SK-N-SH (cell line): ENCODE measurements around the gene MORN2. TPM values are rescaled to one million over a fixed set of nuclear protein-coding genes. Genes with fewer than 3 reads are reported as not detected.

Experiments
- CTCF ChIA-PET: fragments of 300-600, 350-600 bp; formaldehyde crosslinking; extraction: SDS; loops from one replicate; lab custom pipeline; 2021; lab: Yijun Ruan, JAX
- POLR2A ChIA-PET: fragments of 350-600 bp; sonication (Branson Sonifier 250); formaldehyde crosslinking; extraction: SDS; loops from one replicate; lab custom pipeline; 2020; ENCODE audit warnings: antibody characterized with exemption, inconsistent platforms; lab: Yijun Ruan, JAX
- DNase-seq: peaks from one replicate; pipeline ENCODE4 v3.0.0; 2012
- H2AFZ ChIP-seq: fragments of 200-600 bp; sonication (generic); 2 replicates; pipeline ENCODE4 v1.8.1; 2016; ENCODE audit warnings: antibody characterized with exemption, mild to moderate bottlenecking, low read depth
- H3F3A ChIP-seq: fragments of 200-600 bp; sonication (generic); replicated peaks from 2 replicates; pipeline ENCODE3; 2016; ENCODE audit warnings: antibody characterized with exemption, mild to moderate bottlenecking; ENCODE audit not compliant: insufficient read depth
- H3K27ac ChIP-seq, 2 experiments: fragments of 200-500 bp in 1 of 2; fragments of 200-600 bp in 1 of 2; sonication (Bioruptor generic) in 1 of 2; sonication (generic), shearing (Covaris generic) in 1 of 2; 2 replicates each; pipeline versions ENCODE4 v1.5.1 to v1.6.1; 2014 to 2016; ENCODE audit warnings: low read depth in 2 of 2, inconsistent platforms in 1 of 2, low read length in 1 of 2, mild to moderate bottlenecking in 1 of 2, mixed read lengths in 1 of 2
- H3K27me3 ChIP-seq: fragments of 200-600 bp; sonication (generic), shearing (Covaris generic); 2 replicates; pipeline ENCODE4 v1.6.1; 2016; ENCODE audit warnings: mixed run types; ENCODE audit not compliant: insufficient read depth
- H3K36me3 ChIP-seq, 2 experiments: fragments of 200-500 bp in 1 of 2; fragments of 200-600 bp in 1 of 2; sonication (Bioruptor generic) in 1 of 2; sonication (generic) in 1 of 2; replicated peaks in 1 of 2; 2 replicates each; pipeline versions ENCODE3 to v1.5.1; 2014 to 2016; ENCODE audit warnings: low read length in 1 of 2, mild to moderate bottlenecking in 1 of 2; ENCODE audit not compliant: insufficient read depth in 2 of 2, control insufficient read depth in 1 of 2
- H3K4me1 ChIP-seq, 2 experiments: fragments of 200-500 bp in 1 of 2; fragments of 200-600 bp in 1 of 2; sonication (Bioruptor generic) in 1 of 2; sonication (generic), shearing (Covaris generic) in 1 of 2; 2 replicates each; pipeline versions ENCODE4 v1.5.1 to v1.6.1; 2014 to 2016; ENCODE audit warnings: low read depth in 1 of 2, low read length in 1 of 2, mixed run types in 1 of 2; ENCODE audit not compliant: insufficient read depth in 2 of 2, control insufficient read depth in 1 of 2
- H3K4me2 ChIP-seq: fragments of 200-600 bp; sonication (generic), shearing (Covaris generic); 2 replicates; pipeline ENCODE4 v1.6.1; 2017; ENCODE audit warnings: mixed run types
- H3K4me3 ChIP-seq, 2 experiments: fragments of 200-500 bp in 1 of 2; fragments of 200-600 bp in 1 of 2; sonication (Bioruptor generic) in 1 of 2; sonication (generic), shearing (Covaris generic) in 1 of 2; 2 replicates each; pipeline versions ENCODE4 v1.5.1 to v1.8.1; 2014 to 2016; ENCODE audit warnings: low read depth in 2 of 2, inconsistent platforms in 1 of 2, low read length in 1 of 2, mild to moderate bottlenecking in 1 of 2, mixed read lengths in 1 of 2, moderate library complexity in 1 of 2
- H3K79me2 ChIP-seq: fragments of 200-600 bp; sonication (generic); 2 replicates; pipeline ENCODE4 v1.8.1; 2017; ENCODE audit warnings: mild to moderate bottlenecking; ENCODE audit not compliant: insufficient read depth
- H3K9ac ChIP-seq: fragments of 200-600 bp; sonication (generic); 2 replicates; pipeline ENCODE4 v1.6.1; 2017; ENCODE audit warnings: mixed run types
- H3K9me2 ChIP-seq: fragments of 200-600 bp; sonication (generic); 2 replicates; pipeline ENCODE4 v1.6.1; 2017; ENCODE audit warnings: mixed run types
- H3K9me3 ChIP-seq: fragments of 200-600 bp; sonication (generic); 2 replicates; pipeline ENCODE4 v1.6.1; 2017; ENCODE audit warnings: mixed run types, mild to moderate bottlenecking, moderate library complexity
- H4K20me1 ChIP-seq: fragments of 200-600 bp; sonication (generic); 2 replicates; pipeline ENCODE4 v1.6.1; 2017; ENCODE audit warnings: mild to moderate bottlenecking, mixed run types; ENCODE audit not compliant: insufficient read depth
- CHD2 ChIP-seq: fragments of 150-350 bp; IDR thresholded peaks from 2 replicates; pipeline ENCODE4 v1.6.1; 2018; ENCODE audit warnings: low read length; ENCODE audit not compliant: partially characterized antibody
- EP300 ChIP-seq, 2 experiments: IDR thresholded peaks; 2 replicates each; pipeline versions ENCODE4 v1.4.0 to v1.6.1; 2012; ENCODE audit warnings: borderline replicate concordance in 1 of 2, low read depth in 1 of 2, low read length in 1 of 2
- EZH2phosphoT487 ChIP-seq: fragments of 200-600 bp; sonication (generic); IDR thresholded peaks from 2 replicates; pipeline ENCODE4 v1.6.1; 2017; ENCODE audit warnings: low read depth, mixed run types, mild to moderate bottlenecking, antibody characterized with exemption, moderate library complexity, borderline replicate concordance
- FOXM1 ChIP-seq: IDR thresholded peaks from 2 replicates; pipeline ENCODE4 v1.4.0; 2012; ENCODE audit warnings: low read depth, mild to moderate bottlenecking
- GABPA ChIP-seq: IDR thresholded peaks from 2 replicates; pipeline ENCODE4 v1.4.0; 2012; ENCODE audit warnings: low read depth, mild to moderate bottlenecking
- JUND ChIP-seq: IDR thresholded peaks from 2 replicates; pipeline ENCODE4 v1.4.0; 2012
- MEF2A ChIP-seq: IDR thresholded peaks from 2 replicates; pipeline ENCODE4 v1.4.0; 2012; ENCODE audit warnings: low read depth, borderline replicate concordance
- MXI1 ChIP-seq: IDR thresholded peaks from 2 replicates; pipeline ENCODE4 v1.6.1; 2012; ENCODE audit warnings: mild to moderate bottlenecking, low read depth, low read length, improper control_type of control experiment
- NRF1 ChIP-seq: IDR thresholded peaks from 2 replicates; pipeline ENCODE4 v1.6.1; 2012; ENCODE audit warnings: low read depth, mild to moderate bottlenecking, low read length
- PBX3 ChIP-seq: IDR thresholded peaks from 2 replicates; pipeline ENCODE4; 2012
- POLR2AphosphoS5 ChIP-seq: IDR thresholded peaks from 2 replicates; pipeline ENCODE4 v1.6.1; 2012; ENCODE audit warnings: low read depth, low read length
- RAD21 ChIP-seq: IDR thresholded peaks from 2 replicates; pipeline ENCODE4 v1.6.1; 2012; ENCODE audit warnings: mild to moderate bottlenecking, low read length
- RCOR1 ChIP-seq: fragments of 150-350 bp; IDR thresholded peaks from 2 replicates; pipeline ENCODE4 v1.6.1; 2017; ENCODE audit warnings: antibody characterized with exemption, low read length
- RXRA ChIP-seq: IDR thresholded peaks from 2 replicates; pipeline ENCODE4 v1.4.0; 2012; ENCODE audit warnings: low read depth, mild to moderate bottlenecking, borderline replicate concordance
- SIN3A ChIP-seq: IDR thresholded peaks from 2 replicates; pipeline ENCODE4 v1.6.1; 2012; ENCODE audit warnings: low read depth, mild to moderate bottlenecking, low read length, moderate library complexity, borderline replicate concordance
- TCF12 ChIP-seq: IDR thresholded peaks from 2 replicates; pipeline ENCODE4 v1.4.0; 2012
- WGBS: methylation state at CpG from one replicate; pipeline ENCODE4 v1.1.6; 2017; ENCODE audit warnings: low lambda C conversion rate; 5-methylcytosine and 5-hydroxymethylcytosine counted together
- polyA plus RNA-seq, 3 experiments: library from polyadenylated mRNA; depleted of rRNA; stranded (reverse); fragments of >200 nt; gene quantifications; 2 replicates each; pipeline ENCODE4 v1.2.3, GENCODE V29; 2012
- TF ChIP-seq, protein P1 (sequence below): fragments of 200-600 bp; sonication (generic); IDR thresholded peaks from 2 replicates; pipeline ENCODE4 v1.6.1; 2017; ENCODE audit warnings: antibody characterized with exemption, mild to moderate bottlenecking, moderate library complexity

MORN2 gene
- polyA plus RNA-seq, 1 of the 3 experiments (the other 2 are of a cell fraction) = 23.2 TPM

DNA sequence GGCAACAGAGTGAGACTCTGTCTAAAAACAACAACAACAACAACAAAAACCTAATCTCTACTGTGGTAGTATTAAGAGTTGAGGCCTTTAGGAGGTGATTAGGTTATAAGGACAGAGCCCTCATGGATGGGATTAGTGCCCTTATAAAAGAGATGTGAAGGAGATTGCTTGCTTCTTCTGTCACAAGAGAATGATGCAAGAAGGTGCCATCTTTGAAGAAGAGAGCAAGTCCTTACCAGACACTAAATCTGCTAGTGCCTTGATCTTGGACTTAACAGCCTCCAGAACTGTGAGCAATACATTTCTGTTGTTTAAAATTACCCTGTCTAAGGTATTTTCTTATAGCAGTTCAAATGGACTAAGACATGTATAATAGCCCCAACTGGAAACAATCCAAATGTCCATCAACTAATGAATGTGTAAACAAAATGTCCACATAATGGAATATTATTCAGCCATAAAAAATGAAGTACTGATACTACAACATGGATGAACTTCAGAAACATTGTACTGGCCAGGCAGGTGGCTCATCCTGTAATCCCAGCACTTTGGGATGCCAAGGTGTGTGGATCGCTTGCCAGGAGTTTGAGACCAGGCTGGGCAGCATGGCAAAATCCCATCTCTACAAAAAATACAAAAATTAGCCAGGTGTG lies 12.3 kb downstream of the MORN2 start:
- ChIA-PET POLR2A (no interaction called here), CTCF (interaction anchor here (0.9 kb wide), 1 partner anchor 60 kb away, joined by 3 read pairs; no protein-coding TSS in a partner anchor)
- Histone ChIP-seq H2AFZ (no peak overlapping the region), H3K4me2 (no peak overlapping the region), H3K27ac (no peak overlapping the region), H3K9me3 (no peaks in the 10 kb centered on the region), H3K36me3 (peaks cover 0 to 4% of the 10 kb centered on the region in 2 experiments), H3K4me3 (no peak overlapping the region), H4K20me1 (no peaks in the 10 kb centered on the region), H3K27me3 (no peaks in the 10 kb centered on the region), H3F3A (no peaks in the 10 kb centered on the region), H3K4me1 (no peaks in the 10 kb centered on the region), H3K9me2 (no peaks in the 10 kb centered on the region), H3K79me2 (no peaks in the 10 kb centered on the region), H3K9ac (no peak overlapping the region)
- TF ChIP-seq CHD2 (no peak), NRF1 (no peak), EP300 (IDR thresholded peaks at IDR 0.05; ENCODE audit: borderline replicate concordance in 1 of 2, low read depth in 1 of 2, low read length in 1 of 2) (no peak), PBX3 (no peak), GABPA (no peak), SIN3A (no peak), RXRA (no peak), POLR2AphosphoS5 (no peak), MXI1 (no peak), JUND (no peak), RCOR1 (no peak), FOXM1 (no peak)
- TF ChIP-seq, protein P1, sequence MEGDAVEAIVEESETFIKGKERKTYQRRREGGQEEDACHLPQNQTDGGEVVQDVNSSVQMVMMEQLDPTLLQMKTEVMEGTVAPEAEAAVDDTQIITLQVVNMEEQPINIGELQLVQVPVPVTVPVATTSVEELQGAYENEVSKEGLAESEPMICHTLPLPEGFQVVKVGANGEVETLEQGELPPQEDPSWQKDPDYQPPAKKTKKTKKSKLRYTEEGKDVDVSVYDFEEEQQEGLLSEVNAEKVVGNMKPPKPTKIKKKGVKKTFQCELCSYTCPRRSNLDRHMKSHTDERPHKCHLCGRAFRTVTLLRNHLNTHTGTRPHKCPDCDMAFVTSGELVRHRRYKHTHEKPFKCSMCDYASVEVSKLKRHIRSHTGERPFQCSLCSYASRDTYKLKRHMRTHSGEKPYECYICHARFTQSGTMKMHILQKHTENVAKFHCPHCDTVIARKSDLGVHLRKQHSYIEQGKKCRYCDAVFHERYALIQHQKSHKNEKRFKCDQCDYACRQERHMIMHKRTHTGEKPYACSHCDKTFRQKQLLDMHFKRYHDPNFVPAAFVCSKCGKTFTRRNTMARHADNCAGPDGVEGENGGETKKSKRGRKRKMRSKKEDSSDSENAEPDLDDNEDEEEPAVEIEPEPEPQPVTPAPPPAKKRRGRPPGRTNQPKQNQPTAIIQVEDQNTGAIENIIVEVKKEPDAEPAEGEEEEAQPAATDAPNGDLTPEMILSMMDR = no peak
- DNase-seq = no peak
- WGBS = 100% methylated on average over 1 of the region's 1 CpG

GRCh38 chr2:38889045-38889444 lies 13.3 kb downstream of the MORN2 start:
- CTCF ChIA-PET = no interaction called here
- TF ChIP-seq TCF12 (no peak), GABPA (no peak), RAD21 (no peak), CHD2 (no peak), MEF2A (no peak), EZH2phosphoT487 (no peak), RXRA (no peak)
- no peak for DNase-seq
- Histone ChIP-seq H3K9me2 (no peaks in the 10 kb centered on the region), H3K79me2 (no peaks in the 10 kb centered on the region), H3K4me3 (no peak overlapping the region), H3K27ac (no peak overlapping the region), H3F3A (no peaks in the 10 kb centered on the region), H3K4me2 (no peak overlapping the region), H4K20me1 (no peaks in the 10 kb centered on the region), H3K27me3 (no peaks in the 10 kb centered on the region), H3K36me3 (no peaks in the 10 kb centered on the region), H3K4me1 (no peaks in the 10 kb centered on the region), H2AFZ (no peak overlapping the region), H3K9ac (no peak overlapping the region), H3K9me3 (no peaks in the 10 kb centered on the region)
- POLR2A ChIA-PET = no interaction called here
